ENCODE results near the gene TLE2.
"Not testable (repeated sequence)": the region's sequence is repeated elsewhere in the genome, so short reads cannot be mapped to it uniquely, and the experiment has no call there.

Gene TLE2

DNA sequence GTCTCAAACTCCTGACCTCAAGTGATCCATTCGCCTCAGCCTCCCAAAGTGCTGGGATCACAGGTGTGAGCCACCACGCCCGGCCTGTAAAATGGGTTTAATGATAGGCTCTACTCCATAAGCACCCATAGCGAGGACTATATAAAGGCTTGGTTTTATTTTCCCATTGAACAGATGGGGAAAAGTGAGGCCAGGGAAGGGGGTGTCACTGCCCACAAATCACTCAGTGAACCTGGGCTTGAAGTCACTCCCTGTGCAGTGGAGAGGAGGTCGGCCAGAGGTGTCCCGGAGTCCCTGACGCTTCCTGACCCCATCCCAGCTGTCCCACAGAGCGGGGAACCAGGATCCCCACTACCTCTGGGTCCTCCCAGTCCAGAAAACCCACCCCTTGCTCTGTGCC lies 14.9 kb downstream of the TLE2 start:
- FAIRE-seq: no peak

DNA sequence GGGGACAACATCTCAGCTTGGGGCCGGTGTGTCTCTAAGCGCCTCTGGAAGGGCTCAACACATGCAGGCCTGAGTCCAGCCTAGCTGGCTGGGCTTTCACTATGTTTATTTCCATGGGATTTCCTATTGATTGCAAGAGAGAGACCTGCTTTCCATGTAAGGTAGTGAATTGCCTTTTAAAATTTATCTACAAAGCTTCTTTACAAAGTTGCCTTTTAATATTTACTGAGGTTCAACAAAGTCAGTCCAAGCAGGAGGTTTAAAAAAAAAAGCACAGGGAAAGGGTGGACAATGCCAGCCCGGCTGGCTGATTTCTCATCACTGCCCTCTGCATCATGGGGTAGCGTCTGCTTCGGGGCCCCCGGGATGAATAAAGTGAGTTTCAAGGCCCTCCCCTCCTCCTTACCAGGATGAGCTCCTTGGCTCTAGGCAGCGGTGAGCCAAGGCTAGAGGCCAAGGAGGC lies 15.8 kb downstream of the TLE2 start:
- no peak for FAIRE-seq
- no peak for DNase-seq (ENCODE audit: low spot score)

More for the DNA sequence above, 14.9 kb downstream of the TLE2 start:
- no peak for DNase-seq (ENCODE audit: low spot score)

DNA sequence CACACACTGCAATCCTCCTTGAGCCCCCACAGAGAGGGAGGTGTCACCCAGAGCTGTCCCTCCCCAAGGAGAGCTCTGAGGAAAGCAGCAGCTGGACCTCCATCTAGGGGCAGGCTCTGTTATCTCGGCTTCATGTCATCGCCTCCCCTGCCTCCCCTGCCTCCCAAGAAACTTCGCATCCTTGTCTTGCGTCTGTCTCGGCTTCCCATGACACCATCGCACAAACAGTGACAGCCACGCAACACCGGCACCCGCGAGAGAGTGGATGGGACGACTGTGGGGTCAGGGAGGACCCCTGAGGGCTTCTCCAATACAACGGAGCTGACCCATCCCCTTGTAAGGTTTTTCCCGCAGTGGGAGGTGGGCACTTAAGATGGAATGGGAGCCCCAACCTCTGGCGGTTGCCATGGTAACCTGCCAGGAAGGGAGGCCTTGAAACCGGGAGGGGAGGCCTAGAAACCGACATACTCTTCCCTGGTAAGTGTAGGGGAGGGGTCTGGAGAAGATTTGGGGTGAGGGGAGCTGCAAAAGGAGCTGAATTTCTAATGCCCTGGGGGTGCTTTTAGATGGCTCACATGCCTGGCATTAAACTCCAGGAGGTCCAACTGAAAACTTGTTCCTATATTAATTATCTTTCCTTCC lies 16.3 kb downstream of the TLE2 start:
- FAIRE-seq (no peak), DNase-seq (ENCODE audit: low spot score) (no peak)

DNA sequence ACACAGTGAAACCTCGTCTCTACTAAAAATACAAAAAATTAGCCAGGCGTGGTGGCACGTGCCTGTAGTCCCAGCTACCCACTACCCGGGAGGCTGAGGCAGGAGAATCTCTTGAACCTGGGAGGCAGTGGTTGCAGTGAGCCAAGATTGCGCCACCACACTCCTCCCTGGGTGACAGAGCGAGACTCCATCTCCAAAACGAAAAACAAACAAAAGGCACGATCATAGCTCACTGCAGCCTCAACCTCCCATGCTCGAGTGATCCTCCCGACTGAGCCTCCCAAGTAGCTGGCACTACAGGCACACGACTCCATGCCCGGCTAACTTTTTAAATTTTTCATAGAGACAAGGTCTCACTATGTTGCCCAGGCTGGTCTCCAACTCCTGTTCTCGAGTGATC lies 17.0 kb downstream of the TLE2 start:
- not testable (repeated sequence) for DNase-seq (ENCODE audit: low spot score); FAIRE-seq

- no peak for DNase-seq (ENCODE audit: low spot score)
- FAIRE-seq: no peak
These were observed 18.2 kb downstream of the TLE2 start for GRCh38 chr19:3010871-3011270.

DNA sequence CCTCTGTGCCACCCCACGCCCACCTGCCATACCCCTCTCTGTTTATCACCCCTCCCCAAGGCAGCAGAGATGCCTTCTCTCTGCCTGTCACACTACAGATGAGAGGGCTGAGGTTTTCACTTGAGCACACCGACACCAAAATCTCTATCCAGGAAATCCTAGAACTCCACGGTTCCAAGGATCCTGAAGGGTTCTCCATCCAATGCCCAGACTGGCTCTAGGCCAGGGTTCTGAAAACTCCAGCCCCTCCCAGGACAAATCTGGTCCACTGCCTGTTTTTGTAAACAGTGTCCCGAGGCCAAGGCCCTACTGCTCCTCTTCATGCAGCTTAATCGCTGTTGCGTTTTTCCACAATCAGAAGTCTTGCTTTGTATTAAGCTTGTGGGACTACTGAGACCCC lies 20.1 kb downstream of the TLE2 start:
- FAIRE-seq (no peak), DNase-seq (ENCODE audit: low spot score) (no peak)

DNA sequence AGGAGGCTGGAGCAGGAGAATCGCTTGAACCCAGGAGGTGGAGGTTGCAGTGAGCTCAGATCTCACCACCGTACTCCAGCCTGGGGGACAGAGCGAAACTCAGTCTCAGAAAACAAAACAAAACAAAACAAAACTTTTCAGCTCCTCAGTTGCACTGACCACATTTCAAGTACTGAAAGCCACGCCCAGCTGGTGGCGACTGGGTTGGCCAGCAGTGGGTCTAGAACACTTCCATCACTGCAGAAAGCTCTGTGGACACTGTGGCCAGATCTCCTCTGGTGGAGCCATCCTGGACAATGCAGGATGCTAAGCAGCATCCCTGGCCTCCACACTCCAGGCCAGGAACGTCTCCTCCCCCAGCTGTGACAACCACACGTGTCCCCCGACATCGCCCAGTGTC lies 21.1 kb downstream of the TLE2 start:
- FAIRE-seq (no peak), DNase-seq (ENCODE audit: low spot score) (no peak)

- DNase-seq (ENCODE audit: low spot score): no peak
These were observed 22.9 kb downstream of the TLE2 start for GRCh38 chr19:3006075-3006767.

DNA sequence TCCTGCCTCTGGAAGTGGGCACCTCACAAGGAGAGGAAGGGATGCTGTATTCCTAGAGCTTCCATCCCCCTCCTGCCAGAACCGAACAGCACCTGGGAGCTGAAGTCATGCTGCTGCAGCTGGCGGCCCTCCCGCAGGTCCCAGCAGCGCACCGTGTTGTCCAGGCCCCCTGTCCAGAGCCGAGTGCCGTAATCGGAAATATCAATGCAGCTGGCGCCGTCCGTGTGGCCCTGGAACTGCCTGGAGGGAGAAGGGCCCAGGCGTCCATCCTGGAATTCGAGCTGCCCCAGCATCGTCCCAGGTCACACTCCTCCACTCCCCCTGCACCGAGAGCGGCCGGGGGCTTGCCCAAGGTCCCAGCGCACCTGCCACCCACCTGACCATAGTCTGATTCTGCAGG lies 23.7 kb downstream of the TLE2 start:
- FAIRE-seq: no peak
- DNase-seq (ENCODE audit: low spot score): no peak

More at GRCh38 chr19:3006075-3006767, 22.9 kb downstream of the TLE2 start:
- FAIRE-seq: no peak

DNA sequence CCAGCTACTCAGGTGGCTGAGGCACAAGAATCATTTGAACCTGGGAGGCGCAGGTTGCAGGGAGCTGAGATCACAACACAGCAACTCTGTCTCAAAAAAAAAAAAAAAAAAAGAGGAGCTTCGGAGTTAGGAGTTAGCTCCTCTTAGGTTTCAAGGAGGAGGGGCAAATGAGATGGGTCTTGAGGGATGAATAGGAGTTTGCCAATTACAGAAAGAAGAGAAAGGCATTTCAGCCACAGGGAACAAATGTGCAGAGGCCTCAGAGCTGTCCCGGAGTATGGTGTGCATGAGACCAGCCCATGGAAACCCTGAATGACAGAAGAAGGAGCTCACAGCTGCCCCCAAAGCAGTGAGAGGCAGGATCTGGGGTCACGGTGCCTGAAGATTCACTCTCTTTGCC lies 24.6 kb downstream of the TLE2 start:
- DNase-seq (ENCODE audit: low spot score): no peak
- FAIRE-seq: no peak

DNA sequence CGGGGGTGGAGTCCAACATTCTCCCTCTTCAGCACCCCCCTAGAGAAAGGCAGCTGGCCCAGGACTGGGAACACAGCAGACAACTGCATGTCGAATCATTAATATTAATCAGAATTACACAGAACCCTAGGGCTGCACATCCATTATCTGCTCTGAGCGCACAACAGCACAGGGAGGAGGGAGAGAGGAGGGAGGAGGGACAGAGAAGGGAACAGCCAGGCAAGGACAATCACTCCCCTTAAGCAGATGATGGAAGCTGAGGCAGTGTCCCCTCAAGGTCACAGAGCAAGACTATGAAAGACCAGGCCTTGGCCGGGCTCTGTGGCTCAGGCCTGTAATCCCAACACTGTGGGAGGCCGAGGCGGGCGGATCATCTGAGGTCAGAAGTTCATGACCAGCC lies 26.0 kb downstream of the TLE2 start:
- FAIRE-seq (no peak), DNase-seq (ENCODE audit: low spot score) (no peak)

- DNase-seq (ENCODE audit: low spot score): no peak
- no peak for FAIRE-seq
These were observed 27.8 kb downstream of the TLE2 start for GRCh38 chr19:3001235-3001800.

GRCh38 chr19:2998642-2999041 lies 30.4 kb downstream of the TLE2 start:
- DNase-seq (ENCODE audit: low spot score) (no peak), FAIRE-seq (no peak)

GRCh38 chr19:2997720-2998119 lies 31.4 kb downstream of the TLE2 start:
- DNase-seq (ENCODE audit: low spot score) (no peak), FAIRE-seq (no peak)

DNA sequence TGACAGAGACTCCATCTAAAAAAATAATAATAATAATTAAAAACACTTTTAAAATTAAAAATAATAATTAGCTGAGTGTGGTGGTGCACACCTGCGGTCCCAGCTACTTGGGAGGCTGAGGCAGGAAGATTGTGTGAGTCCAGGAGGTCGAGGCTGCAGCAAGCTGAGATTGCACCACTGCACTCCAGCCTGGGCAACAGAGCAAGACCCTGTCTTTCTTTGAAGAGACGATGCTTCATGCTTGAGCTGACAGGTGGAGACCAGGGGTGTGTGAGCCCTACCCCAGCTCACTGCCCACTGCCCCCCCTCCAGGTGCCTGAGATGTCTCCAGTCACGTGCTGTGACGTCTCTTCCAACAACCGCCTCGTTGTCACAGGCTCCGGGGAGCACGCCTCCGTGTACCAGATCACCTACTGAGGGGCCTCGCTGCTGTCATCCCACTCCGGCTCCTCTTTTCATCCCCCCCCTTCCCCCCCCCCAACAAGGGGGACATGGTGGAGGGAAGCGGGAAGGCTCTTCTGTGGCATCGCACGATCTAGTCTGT lies 34.4 kb downstream of the TLE2 start:
- FAIRE-seq (no peak), DNase-seq (ENCODE audit: low spot score) (no peak)

- no peak for FAIRE-seq
- no peak for DNase-seq (ENCODE audit: low spot score)
These were observed 35.5 kb downstream of the TLE2 start for GRCh38 chr19:2993579-2993978.

DNA sequence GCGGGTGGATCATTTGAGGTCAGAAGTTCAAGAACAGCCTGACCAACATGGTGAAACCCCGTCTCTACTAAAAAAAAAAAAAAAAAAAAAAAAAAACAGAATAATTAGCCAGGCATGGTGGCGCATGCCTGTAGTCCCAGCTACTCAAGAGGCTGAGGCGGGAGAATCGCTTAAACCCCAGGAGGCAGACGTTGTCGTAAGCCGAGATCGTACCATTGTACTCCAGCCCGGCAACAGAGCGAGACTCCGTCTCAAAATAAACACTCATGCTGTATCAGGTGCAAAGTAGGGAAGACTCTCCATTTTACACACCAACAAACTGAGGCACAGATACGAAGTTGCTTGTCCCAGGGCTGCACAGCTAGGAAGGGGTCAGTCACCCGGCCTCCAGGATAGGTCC lies 36.1 kb downstream of the TLE2 start:
- DNase-seq (ENCODE audit: low spot score) (no peak), FAIRE-seq (no peak)

GRCh38 chr19:2992333-2992732 lies 36.7 kb downstream of the TLE2 start:
- not testable (repeated sequence) for FAIRE-seq; DNase-seq (ENCODE audit: low spot score)

- DNase-seq (ENCODE audit: low spot score) (no peak), FAIRE-seq (no peak)
These were observed 39.7 kb downstream of the TLE2 start for GRCh38 chr19:2989236-2989946.

GRCh38 chr19:2988568-2988967 lies 40.5 kb downstream of the TLE2 start:
- DNase-seq (ENCODE audit: low spot score): no peak
- FAIRE-seq: no peak

DNA sequence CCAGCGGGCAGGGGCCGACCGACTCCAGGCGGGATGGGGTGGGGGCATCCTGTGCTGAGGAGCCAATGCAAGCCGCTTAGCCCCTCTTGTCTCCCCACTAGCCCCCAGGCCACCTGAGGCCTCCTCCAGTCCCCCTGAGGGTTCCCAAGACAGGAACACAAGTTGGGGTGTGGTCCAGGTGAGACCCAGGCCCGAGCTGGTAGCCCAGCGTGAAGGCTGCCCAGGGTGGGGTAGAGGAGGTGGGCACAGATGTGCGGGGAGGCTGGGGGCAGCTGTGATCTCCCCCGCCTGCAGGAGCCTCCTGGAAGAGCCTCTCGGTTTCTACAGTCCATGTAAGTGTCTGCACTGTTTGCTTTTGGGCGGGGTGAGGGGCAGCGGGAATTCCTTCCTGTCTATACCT lies 41.3 kb downstream of the TLE2 start:
- FAIRE-seq (no peak), DNase-seq (ENCODE audit: low spot score) (no peak)

Data from RCC 7860 (cell line).